Mucosa of rectum (tissue), 2 donors: ENCODE measurements around the gene B3GALT5.
"Not testable (repeated sequence)": the region's sequence is repeated elsewhere in the genome, so short reads cannot be mapped to it uniquely, and the experiment has no call there.

Source experiments
- H3K27ac ChIP-seq, 2 donors: one replicate each; pipeline ENCODE4 v1.7.0; 2013; ENCODE audit warnings: inconsistent platforms in 2 of 2, low read depth in 2 of 2, low read length in 2 of 2
- H3K27me3 ChIP-seq, 2 donors: one replicate each; pipeline ENCODE4 v1.7.0; 2013; ENCODE audit warnings: low read length in 2 of 2; ENCODE audit not compliant: control insufficient read depth in 2 of 2, insufficient read depth in 2 of 2
- H3K36me3 ChIP-seq, 2 donors: one replicate each; pipeline ENCODE4 v1.7.0; 2013; ENCODE audit warnings: low read length in 2 of 2; ENCODE audit not compliant: control insufficient read depth in 2 of 2, insufficient read depth in 2 of 2
- H3K4me1 ChIP-seq, 2 donors: one replicate each; pipeline ENCODE4 v1.7.0; 2013; ENCODE audit warnings: low read length in 2 of 2, mild to moderate bottlenecking in 1 of 2; ENCODE audit not compliant: control insufficient read depth in 2 of 2, insufficient read depth in 2 of 2
- H3K4me3 ChIP-seq, 2 donors: one replicate each; pipeline ENCODE4 v1.7.0; 2013; ENCODE audit warnings: low read length in 2 of 2
- H3K9ac ChIP-seq, 2 donors: one replicate each; pipeline ENCODE4 v1.7.0; 2013; ENCODE audit warnings: low read length in 2 of 2, low read depth in 1 of 2, mild to moderate bottlenecking in 1 of 2
- H3K9me3 ChIP-seq, 2 donors: one replicate each; pipeline ENCODE4 v1.7.0; 2013; ENCODE audit warnings: low read length in 2 of 2; ENCODE audit not compliant: control insufficient read depth in 2 of 2
- donor health status: healthy.
- donor health status: Normal muscosa, but diverticular disease.

The B3GALT5 gene

DNA sequence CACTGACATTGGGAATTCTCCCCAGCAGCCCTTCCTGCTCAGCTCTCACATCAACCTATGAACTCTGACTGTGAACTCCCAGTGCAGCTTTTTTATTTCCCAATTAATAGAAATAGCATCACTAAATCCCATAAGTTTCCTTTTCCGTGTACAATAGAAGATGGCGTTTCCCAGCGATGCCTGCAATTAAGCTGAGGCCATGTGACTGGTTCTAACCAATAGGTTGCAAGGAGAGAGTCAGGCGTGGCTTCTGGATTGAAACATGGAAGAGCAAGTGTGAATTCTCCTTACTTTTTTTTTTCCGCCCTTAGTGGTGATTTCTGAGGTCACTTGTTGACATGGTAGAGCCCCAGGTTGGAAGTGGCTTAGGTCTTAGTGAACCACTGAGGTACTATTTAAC is 73.3 kb downstream of the B3GALT5 start:
- peak overlapping the region; percentile 74 to 81 for H3K27ac ChIP-seq
- H3K4me1 ChIP-seq, result peaks cover 3 to 21% of the 10 kb centered on the region in 2 donors
- no peaks in the 10 kb centered on the region for H3K9me3 ChIP-seq

DNA sequence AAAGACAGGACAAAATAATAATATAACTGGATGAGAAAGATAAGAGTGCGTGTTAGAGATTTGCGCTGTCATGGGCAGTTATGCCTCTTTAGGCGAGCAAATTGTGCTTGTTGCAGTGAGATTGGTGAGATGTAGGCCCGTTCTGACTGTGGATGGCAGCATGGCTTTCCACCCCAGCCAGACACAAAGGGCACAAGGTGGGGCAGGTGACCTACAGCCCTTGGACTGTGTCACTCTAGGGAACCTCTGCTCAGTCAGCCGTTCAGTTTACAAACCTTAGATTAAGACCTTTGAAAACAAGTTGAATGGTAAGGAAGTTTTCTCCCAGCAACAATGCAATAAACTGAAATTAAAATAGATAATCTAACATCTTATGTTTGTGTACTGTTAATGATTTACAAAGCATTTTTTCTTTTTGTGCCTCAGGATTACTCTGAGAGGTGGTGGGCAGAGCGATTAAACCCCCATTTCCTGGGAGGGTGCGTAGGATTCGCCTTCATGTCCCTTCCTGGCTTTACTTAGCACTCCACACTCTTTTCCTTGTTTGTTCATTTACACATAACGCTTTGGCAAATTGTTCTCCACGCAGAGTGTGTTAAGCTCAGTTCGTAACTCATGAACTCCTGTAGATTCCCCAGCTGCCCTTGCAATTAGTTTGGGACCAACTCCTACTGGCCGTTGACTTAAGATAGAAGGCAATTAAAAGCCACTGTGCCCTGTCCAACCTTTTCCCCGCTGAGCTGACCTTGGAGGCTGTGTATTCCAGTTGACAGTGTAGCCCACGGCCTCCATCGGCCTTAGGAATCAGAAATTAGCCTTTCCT is 74.1 kb downstream of the B3GALT5 start:
- Histone ChIP-seq H3K4me3 (peak overlapping the region in 1 of 2 donors; percentile 53), H3K36me3 (no peaks in the 10 kb centered on the region), H3K27ac (peak overlapping the region; percentile 74 to 81), H3K9me3 (no peaks in the 10 kb centered on the region), H3K9ac (peak overlapping the region in 1 of 2 donors; percentile 53), H3K27me3 (no peaks in the 10 kb centered on the region), H3K4me1 (peaks cover 3 to 21% of the 10 kb centered on the region in 2 donors)

More for the DNA sequence above, 73.3 kb downstream of the B3GALT5 start:
- Histone ChIP-seq H3K9ac (no peak overlapping the region), H3K27me3 (no peaks in the 10 kb centered on the region), H3K4me3 (no peak overlapping the region), H3K36me3 (no peaks in the 10 kb centered on the region)

DNA sequence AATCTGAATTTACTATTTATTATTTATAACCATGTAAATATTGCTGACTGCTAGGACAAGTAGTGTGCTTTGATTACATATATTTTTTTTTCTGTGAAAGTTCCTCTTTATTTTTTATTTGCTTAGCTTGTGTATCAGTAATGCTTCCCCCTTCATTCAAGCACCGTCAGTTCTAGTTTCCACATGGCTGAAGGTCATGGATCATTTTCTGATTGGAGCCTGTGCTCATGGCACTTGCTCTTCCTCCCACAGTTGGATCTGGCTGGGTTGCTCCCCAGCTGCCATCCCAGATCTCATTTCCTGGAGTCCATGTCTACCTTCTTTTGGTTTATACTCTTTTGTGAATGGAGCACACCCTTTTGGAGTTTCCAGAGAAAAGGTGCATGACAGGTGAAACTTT is 75.3 kb downstream of the B3GALT5 start:
- H3K27me3 ChIP-seq, result no peaks in the 10 kb centered on the region
- peaks cover 3 to 21% of the 10 kb centered on the region in 2 donors for H3K4me1 ChIP-seq
- no peak overlapping the region for H3K4me3 ChIP-seq
- H3K36me3 ChIP-seq, result no peaks in the 10 kb centered on the region
- no peak overlapping the region for H3K9ac ChIP-seq
- H3K9me3 ChIP-seq, result no peaks in the 10 kb centered on the region
- peak overlapping the region; percentile 74 to 81 for H3K27ac ChIP-seq

GRCh38 chr21:39689860-39690259 is 77.1 kb downstream of the B3GALT5 start:
- not testable (repeated sequence) for H3K9me3 ChIP-seq, H3K4me3 ChIP-seq, H3K9ac ChIP-seq, H3K36me3 ChIP-seq, H3K27me3 ChIP-seq, H3K27ac ChIP-seq
- peaks cover 3 to 21% of the 10 kb centered on the region in 2 donors for H3K4me1 ChIP-seq

DNA sequence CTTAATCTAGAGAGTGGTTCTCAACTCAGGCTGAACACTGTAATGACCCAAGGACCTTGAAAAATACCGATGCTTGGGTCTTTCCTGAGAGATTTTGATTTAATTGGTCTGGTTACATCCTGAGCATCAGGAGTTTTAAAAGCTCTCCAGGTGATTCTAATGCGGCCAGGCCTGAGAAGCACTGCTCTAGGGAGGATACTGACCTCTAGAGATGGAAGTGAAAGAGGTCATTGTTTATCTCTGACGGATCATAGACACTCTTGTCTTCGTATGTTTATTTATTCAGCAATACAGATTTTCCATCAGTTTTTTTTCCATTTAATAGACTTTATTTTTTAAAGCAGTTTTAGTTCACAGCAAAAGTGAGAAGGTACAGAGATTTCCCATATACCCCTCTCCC is 77.7 kb downstream of the B3GALT5 start:
- Histone ChIP-seq H3K36me3 (no peaks in the 10 kb centered on the region), H3K27ac (no peak overlapping the region), H3K27me3 (no peaks in the 10 kb centered on the region), H3K9ac (no peak overlapping the region), H3K4me3 (no peak overlapping the region), H3K9me3 (no peaks in the 10 kb centered on the region), H3K4me1 (peaks cover 3 to 21% of the 10 kb centered on the region in 2 donors)

DNA sequence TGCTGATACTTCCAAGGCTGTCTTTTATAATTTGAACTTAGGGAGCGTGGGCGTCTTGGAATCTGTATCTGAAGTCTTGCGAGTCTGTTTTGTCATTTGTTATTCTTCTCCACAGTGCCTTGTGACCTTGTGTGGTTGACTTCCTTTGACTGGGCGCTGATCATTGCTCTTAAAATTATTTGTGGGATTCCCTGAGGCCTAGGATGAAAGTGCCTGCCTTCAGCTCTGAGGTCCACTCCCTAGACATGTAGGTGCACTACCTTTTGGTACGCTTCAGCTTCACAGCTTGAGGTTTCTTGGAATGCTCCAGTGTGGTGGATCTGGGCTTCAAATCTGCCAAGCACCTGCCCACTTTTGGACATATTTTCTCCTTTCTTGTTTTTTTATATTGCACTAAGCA is 82.0 kb downstream of the B3GALT5 start:
- Histone ChIP-seq H3K9me3 (no peaks in the 10 kb centered on the region), H3K4me3 (no peak overlapping the region), H3K9ac (no peak overlapping the region), H3K27me3 (no peaks in the 10 kb centered on the region), H3K36me3 (no peaks in the 10 kb centered on the region), H3K4me1 (no peaks in the 10 kb centered on the region), H3K27ac (no peak overlapping the region)

GRCh38 chr21:39696196-39696595 is 83.5 kb downstream of the B3GALT5 start:
- H3K4me3 ChIP-seq, result no peak overlapping the region
- no peaks in the 10 kb centered on the region for H3K9me3 ChIP-seq
- H3K27me3 ChIP-seq, result no peaks in the 10 kb centered on the region
- H3K4me1 ChIP-seq, result peaks cover 0 to 5% of the 10 kb centered on the region in 2 donors
- no peak overlapping the region for H3K27ac ChIP-seq
- no peak overlapping the region for H3K9ac ChIP-seq
- H3K36me3 ChIP-seq, result no peaks in the 10 kb centered on the region

DNA sequence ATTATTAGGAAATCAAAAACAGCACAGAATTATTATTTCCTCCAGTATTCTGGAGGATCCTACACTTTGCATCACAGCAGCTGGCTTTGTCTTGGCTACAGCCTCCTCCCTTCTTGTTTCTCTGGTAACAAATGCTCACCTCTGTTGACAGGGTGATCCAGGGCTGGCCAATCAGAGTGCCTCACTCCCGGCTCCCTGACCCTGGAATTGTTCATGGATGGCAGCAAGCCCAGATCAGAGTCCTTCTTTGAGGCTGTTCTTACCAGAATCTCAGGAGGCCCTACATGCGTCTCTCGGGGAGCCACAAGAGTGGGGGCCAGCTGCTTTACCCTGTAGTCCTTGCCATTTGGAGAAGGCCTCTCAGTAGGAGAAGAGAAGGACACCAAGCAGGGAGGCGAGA is 83.9 kb downstream of the B3GALT5 start:
- H3K4me3 ChIP-seq, result no peak overlapping the region

DNA sequence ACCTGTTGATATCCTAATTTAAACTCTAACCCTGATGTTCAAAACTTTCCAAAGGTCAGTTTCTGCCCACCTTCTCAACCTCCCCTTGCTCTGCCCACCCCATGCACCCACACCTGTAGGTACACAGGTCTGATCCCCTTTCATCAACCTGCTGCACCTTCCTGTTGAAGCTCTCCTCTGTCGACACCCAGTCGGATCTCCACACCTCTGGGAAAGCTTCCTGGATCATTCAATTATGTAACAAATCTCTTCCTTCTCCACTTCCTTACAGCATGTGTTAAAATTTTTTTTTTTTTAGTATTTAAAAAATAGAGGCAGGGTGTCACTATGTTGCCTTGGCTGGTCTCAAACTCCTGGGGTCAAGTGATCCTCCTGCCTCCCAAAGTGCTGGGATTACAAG is 87.6 kb downstream of the B3GALT5 start:
- peaks cover 0 to 5% of the 10 kb centered on the region in 2 donors for H3K4me1 ChIP-seq
- no peaks in the 10 kb centered on the region for H3K27me3 ChIP-seq
- H3K9me3 ChIP-seq, result peaks cover 0 to 4% of the 10 kb centered on the region in 2 donors
- no peak overlapping the region for H3K9ac ChIP-seq
- H3K27ac ChIP-seq, result no peak overlapping the region
- H3K36me3 ChIP-seq, result no peaks in the 10 kb centered on the region
- no peak overlapping the region for H3K4me3 ChIP-seq

More for the DNA sequence above, 83.9 kb downstream of the B3GALT5 start:
- H3K27ac ChIP-seq, result no peak overlapping the region
- H3K4me1 ChIP-seq, result peaks cover 0 to 5% of the 10 kb centered on the region in 2 donors
- no peaks in the 10 kb centered on the region for H3K36me3 ChIP-seq
- no peaks in the 10 kb centered on the region for H3K9me3 ChIP-seq
- no peak overlapping the region for H3K9ac ChIP-seq
- no peaks in the 10 kb centered on the region for H3K27me3 ChIP-seq

GRCh38 chr21:39703578-39703977 is 90.8 kb downstream of the B3GALT5 start:
- H3K36me3 ChIP-seq, result no peaks in the 10 kb centered on the region

More at GRCh38 chr21:39703578-39703977, 90.8 kb downstream of the B3GALT5 start:
- H3K9me3 ChIP-seq, result peaks cover 0 to 4% of the 10 kb centered on the region in 2 donors
- no peak overlapping the region for H3K4me3 ChIP-seq
- no peak overlapping the region for H3K27ac ChIP-seq
- H3K27me3 ChIP-seq, result no peaks in the 10 kb centered on the region
- H3K9ac ChIP-seq, result no peak overlapping the region
- H3K4me1 ChIP-seq, result peaks cover 0 to 5% of the 10 kb centered on the region in 2 donors
